ENCODE results near the gene ATF1. TPM values are rescaled to one million over a fixed set of nuclear protein-coding genes. Genes with fewer than 3 reads are reported as not detected.
A peak's percentile ranks its signal among the peaks of the same experiment; 100 is the strongest.

Gene ATF1
- total and polyA plus RNA-seq, 2 experiments from 2014 or later: 24.7 to 35.5 TPM

DNA sequence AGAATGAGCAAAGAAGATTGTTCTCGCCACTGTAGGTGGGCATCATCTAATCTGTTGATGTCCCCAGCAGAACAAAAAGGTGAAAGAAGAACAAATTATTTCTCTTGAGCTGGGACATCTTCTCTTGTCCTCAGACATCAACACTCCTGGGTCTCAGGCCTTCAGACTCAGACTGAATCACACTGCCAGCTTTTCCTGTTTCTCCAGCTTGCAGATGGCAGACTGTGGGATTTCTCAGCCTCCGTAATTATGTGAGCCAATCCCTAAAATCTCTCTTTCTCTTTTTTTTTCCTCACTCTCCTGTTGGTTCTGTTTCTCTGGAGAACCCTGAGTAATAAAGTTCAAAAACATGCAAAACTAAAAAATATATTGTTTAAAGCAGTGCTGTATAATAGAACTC, 75.1 kb downstream of the ATF1 start:
- H3K27ac ChIP-seq: no peak overlapping the region
- DNase-seq (ENCODE audit: low spot score): no peak
- no peaks in the 10 kb centered on the region for H3K36me3 ChIP-seq (replicated peaks; ENCODE audit: insufficient read depth, low read depth)
- no peak for TF ChIP-seq EZH2phosphoT487 (IDR thresholded peaks at IDR 0.05; ENCODE audit: low read depth, severe bottlenecking, unreplicated experiment)
- TF ChIP-seq, protein P1, sequence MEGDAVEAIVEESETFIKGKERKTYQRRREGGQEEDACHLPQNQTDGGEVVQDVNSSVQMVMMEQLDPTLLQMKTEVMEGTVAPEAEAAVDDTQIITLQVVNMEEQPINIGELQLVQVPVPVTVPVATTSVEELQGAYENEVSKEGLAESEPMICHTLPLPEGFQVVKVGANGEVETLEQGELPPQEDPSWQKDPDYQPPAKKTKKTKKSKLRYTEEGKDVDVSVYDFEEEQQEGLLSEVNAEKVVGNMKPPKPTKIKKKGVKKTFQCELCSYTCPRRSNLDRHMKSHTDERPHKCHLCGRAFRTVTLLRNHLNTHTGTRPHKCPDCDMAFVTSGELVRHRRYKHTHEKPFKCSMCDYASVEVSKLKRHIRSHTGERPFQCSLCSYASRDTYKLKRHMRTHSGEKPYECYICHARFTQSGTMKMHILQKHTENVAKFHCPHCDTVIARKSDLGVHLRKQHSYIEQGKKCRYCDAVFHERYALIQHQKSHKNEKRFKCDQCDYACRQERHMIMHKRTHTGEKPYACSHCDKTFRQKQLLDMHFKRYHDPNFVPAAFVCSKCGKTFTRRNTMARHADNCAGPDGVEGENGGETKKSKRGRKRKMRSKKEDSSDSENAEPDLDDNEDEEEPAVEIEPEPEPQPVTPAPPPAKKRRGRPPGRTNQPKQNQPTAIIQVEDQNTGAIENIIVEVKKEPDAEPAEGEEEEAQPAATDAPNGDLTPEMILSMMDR (IDR thresholded peaks at IDR 0.05; ENCODE audit: poor library complexity): no peak
- H3K27me3 ChIP-seq: no peaks in the 10 kb centered on the region
- no peaks in the 10 kb centered on the region for H3K9me2 ChIP-seq (replicated peaks; ENCODE audit: insufficient read depth)
- no peaks in the 10 kb centered on the region for H4K20me1 ChIP-seq (ENCODE audit: insufficient read depth, poor library complexity, severe bottlenecking)
- no peak overlapping the region for H3K4me2 ChIP-seq
- 90% methylated on average over 2 of the region's 2 CpGs for WGBS (ENCODE audit: low lambda C conversion rate, missing lambda C conversion rate)
- no peaks in the 10 kb centered on the region for H3K4me1 ChIP-seq (ENCODE audit: insufficient read depth)
- H3K4me3 ChIP-seq: no peak overlapping the region
- H2AFZ ChIP-seq: no peak overlapping the region
- H3K9me3 ChIP-seq (ENCODE audit: low read depth): no peaks in the 10 kb centered on the region
- no peaks in the 10 kb centered on the region for H3K79me2 ChIP-seq

DNA sequence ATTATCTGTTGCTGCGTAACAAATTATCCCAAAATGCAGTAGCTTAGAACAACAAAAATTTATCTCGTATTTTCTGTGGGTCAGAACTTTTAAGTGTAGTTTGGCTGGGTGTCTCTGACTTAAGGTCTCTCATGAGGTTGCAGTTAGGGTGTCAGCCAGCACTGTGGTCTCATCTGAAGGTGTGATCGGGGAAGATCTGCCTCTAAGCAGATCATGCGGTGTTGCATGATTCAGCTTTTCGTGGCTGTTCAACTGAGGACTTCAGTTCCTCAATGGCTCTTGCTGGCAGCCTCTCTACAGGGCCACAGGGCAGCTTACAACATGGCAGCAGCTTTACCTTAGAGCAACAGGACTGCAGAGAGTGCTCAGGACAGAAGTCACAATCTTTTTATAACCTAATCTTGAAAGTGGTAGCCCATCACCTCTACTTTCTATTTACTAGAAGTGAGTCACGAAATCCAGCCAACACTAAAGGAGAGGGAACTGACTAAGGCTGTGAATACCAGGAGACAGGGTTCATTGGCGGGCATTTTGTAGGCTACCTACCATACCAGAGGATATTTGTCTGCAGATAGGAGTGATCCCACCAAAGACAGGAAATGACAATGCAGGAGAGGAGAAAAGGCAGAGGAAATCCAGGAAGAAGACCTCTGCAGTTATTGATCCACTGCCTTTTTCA, 77.0 kb downstream of the ATF1 start:
- Histone ChIP-seq H2AFZ (no peak overlapping the region), H3K79me2 (no peaks in the 10 kb centered on the region), H3K27me3 (no peaks in the 10 kb centered on the region), H3K4me1 (ENCODE audit: insufficient read depth) (no peaks in the 10 kb centered on the region), H4K20me1 (ENCODE audit: insufficient read depth, poor library complexity, severe bottlenecking) (no peaks in the 10 kb centered on the region), H3K36me3 (replicated peaks; ENCODE audit: insufficient read depth, low read depth) (no peaks in the 10 kb centered on the region), H3K4me3 (no peak overlapping the region), H3K9me2 (replicated peaks; ENCODE audit: insufficient read depth) (no peaks in the 10 kb centered on the region), H3K9me3 (ENCODE audit: low read depth) (no peaks in the 10 kb centered on the region), H3K27ac (no peak overlapping the region), H3K4me2 (no peak overlapping the region)
- DNase-seq (ENCODE audit: low spot score): no peak
- 97% methylated on average over 7 of the region's 7 CpGs for WGBS (ENCODE audit: low lambda C conversion rate, missing lambda C conversion rate)
- TF ChIP-seq, protein P1 (IDR thresholded peaks at IDR 0.05; ENCODE audit: poor library complexity): no peak
- TF ChIP-seq EZH2 (IDR thresholded peaks at IDR 0.05; ENCODE audit: borderline replicate concordance) (no peak), EZH2phosphoT487 (IDR thresholded peaks at IDR 0.05; ENCODE audit: low read depth, severe bottlenecking, unreplicated experiment) (no peak)

DNA sequence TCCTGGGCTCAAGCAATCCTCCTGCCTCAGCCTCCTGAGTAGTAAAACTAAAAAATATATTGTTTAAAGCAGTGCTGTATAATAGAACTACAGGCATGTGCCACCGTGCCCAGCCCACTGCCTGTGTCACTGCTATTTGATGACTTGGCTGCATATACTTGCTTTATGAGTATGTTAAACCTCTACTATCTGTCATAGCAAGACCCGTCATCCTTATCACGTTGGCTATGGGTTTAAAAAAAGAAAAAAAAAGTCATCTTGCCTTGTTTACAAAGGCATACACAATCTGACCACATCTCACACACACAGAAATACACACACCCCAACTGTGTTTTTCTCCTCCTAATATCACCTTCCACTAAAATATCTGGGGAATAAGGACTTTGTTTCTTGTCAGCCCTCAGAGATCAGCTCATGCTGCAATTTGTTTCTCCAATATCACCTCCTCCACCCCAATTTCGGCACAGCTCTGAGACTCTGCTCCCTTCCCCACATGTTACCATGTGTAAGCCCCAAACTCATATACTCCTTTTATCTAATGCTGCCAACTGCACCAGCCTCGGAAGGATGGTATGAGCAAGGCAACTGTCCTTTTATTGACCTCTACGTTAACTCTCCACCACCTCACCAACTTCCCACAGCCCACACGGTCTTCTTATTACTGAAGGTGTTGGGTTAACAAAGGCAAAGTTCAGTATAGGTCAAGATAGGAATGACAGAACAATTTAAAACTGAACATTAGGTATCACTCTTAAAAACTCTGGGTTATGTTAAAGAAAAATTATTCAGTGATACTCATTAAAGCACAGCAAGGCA, 78.0 kb downstream of the ATF1 start:
- Histone ChIP-seq H3K4me3 (no peak overlapping the region), H3K27me3 (no peaks in the 10 kb centered on the region), H3K9me2 (replicated peaks; ENCODE audit: insufficient read depth) (no peaks in the 10 kb centered on the region), H3K4me1 (ENCODE audit: insufficient read depth) (no peaks in the 10 kb centered on the region), H3K4me2 (no peak overlapping the region), H3K27ac (peak overlapping the region; percentile 57), H2AFZ (no peak overlapping the region), H3K36me3 (replicated peaks; ENCODE audit: insufficient read depth, low read depth) (no peaks in the 10 kb centered on the region), H3K79me2 (no peaks in the 10 kb centered on the region), H4K20me1 (ENCODE audit: insufficient read depth, poor library complexity, severe bottlenecking) (no peaks in the 10 kb centered on the region), H3K9me3 (ENCODE audit: low read depth) (no peaks in the 10 kb centered on the region)
- DNase-seq (ENCODE audit: low spot score): no peak
- TF ChIP-seq EZH2 (IDR thresholded peaks at IDR 0.05; ENCODE audit: borderline replicate concordance): no peak
- TF ChIP-seq, protein P1 (IDR thresholded peaks at IDR 0.05; ENCODE audit: poor library complexity): no peak
- TF ChIP-seq EZH2phosphoT487 (IDR thresholded peaks at IDR 0.05; ENCODE audit: low read depth, severe bottlenecking, unreplicated experiment): no peak
- 52% methylated on average over 7 of the region's 7 CpGs for WGBS (ENCODE audit: low lambda C conversion rate, missing lambda C conversion rate)
